PC-9 (cell line): Measurements from ENCODE around the gene SYNJ2. TPM values are rescaled to one million over a fixed set of nuclear protein-coding genes. Genes with fewer than 3 reads are reported as not detected.

Source experiments
- BruUV-seq: library from RNA; stranded (reverse); fragments of 400-500 nt; replicated peaks from 2 replicates; lab custom pipeline; 2021; lab: Mats Ljungman, UMichigan
- CTCF ChIA-PET: fragments of 300-600 bp; sonication (Branson Sonifier 250); formaldehyde crosslinking; loops from one replicate; lab custom pipeline; 2022; ENCODE audit warnings: antibody characterized with exemption; lab: Charles Lee
- POLR2A ChIA-PET: fragments of 300-600 bp; sonication (Branson Sonifier 250); formaldehyde crosslinking; loops from one replicate; lab custom pipeline; 2022; ENCODE audit warnings: antibody characterized with exemption; ENCODE audit not compliant: unreplicated experiment; lab: Charles Lee
- DNase-seq, 2 experiments: peaks; one replicate each; pipeline versions ENCODE4 v3.0.0 to v3.0.0-alpha.2; 2015 to 2022; ENCODE audit warnings: mixed read lengths in 1 of 2
- H2AFZ ChIP-seq: fragments of 200-600 bp; sonication (generic); 2 replicates; pipeline ENCODE4 v1.8.1; 2017; ENCODE audit warnings: antibody characterized with exemption
- H3F3A ChIP-seq: fragments of 200-600 bp; sonication (generic); 2 replicates; pipeline ENCODE4 v1.8.1; 2017; ENCODE audit warnings: antibody characterized with exemption, mild to moderate bottlenecking, low read depth; ENCODE audit not compliant: insufficient read depth
- H3K27ac ChIP-seq: fragments of 200-600 bp; sonication (generic); 2 replicates; pipeline ENCODE4 v1.6.1; 2016; ENCODE audit warnings: mixed run types
- H3K27me3 ChIP-seq: fragments of 200-600 bp; sonication (generic); 2 replicates; pipeline ENCODE4 v1.6.1; 2016; ENCODE audit warnings: low read depth, mixed run types; ENCODE audit not compliant: insufficient read depth
- H3K36me3 ChIP-seq: fragments of 200-600 bp; sonication (generic); 2 replicates; pipeline ENCODE4 v1.6.1; 2016; ENCODE audit warnings: low read depth, mixed run types
- H3K4me1 ChIP-seq: fragments of 200-600 bp; sonication (generic); replicated peaks from 2 replicates; pipeline ENCODE4 v1.6.1; 2016; ENCODE audit warnings: mixed run types; ENCODE audit not compliant: insufficient read depth
- H3K4me2 ChIP-seq: fragments of 200-600 bp; sonication (generic); 2 replicates; pipeline ENCODE4 v1.6.1; 2017; ENCODE audit warnings: mixed run types
- H3K4me3 ChIP-seq: fragments of 200-600 bp; sonication (generic); 2 replicates; pipeline ENCODE4 v1.6.1; 2016; ENCODE audit warnings: mixed run types
- H3K79me2 ChIP-seq: fragments of 200-600 bp; sonication (generic); 2 replicates; pipeline ENCODE4 v1.6.1; 2017; ENCODE audit warnings: low read depth, mixed run types
- H3K9me2 ChIP-seq: fragments of 200-600 bp; sonication (generic); 2 replicates; pipeline ENCODE4 v1.8.1; 2017; ENCODE audit warnings: mild to moderate bottlenecking; ENCODE audit not compliant: insufficient read depth
- H3K9me3 ChIP-seq: fragments of 200-600 bp; sonication (generic); 2 replicates; pipeline ENCODE4 v1.8.1; 2016; ENCODE audit warnings: low read depth; ENCODE audit not compliant: insufficient read depth
- H4K20me1 ChIP-seq: fragments of 200-600 bp; sonication (generic); 2 replicates; pipeline ENCODE4 v1.8.1; 2017; ENCODE audit not compliant: insufficient read depth
- CTCF ChIP-seq: fragments of 200-600 bp; sonication (generic); conservative IDR thresholded peaks from 2 replicates; pipeline ENCODE4 v1.6.1; 2017; ENCODE audit warnings: mixed run types, antibody characterized with exemption, mild to moderate bottlenecking, moderate library complexity
- EZH2 ChIP-seq: fragments of 200-600 bp; sonication (generic); IDR thresholded peaks from 2 replicates; pipeline ENCODE4 v1.8.0; 2017; ENCODE audit warnings: antibody characterized with exemption, low read depth
- intact Hi-C: fragments of 100-400 bp; cut with micrococcal nuclease; formaldehyde crosslinking; loops from one replicate; pipeline ENCODE4 v1.10.0; 2022; ENCODE audit not compliant: unreplicated experiment
- total RNA-seq: library from RNA; stranded (reverse); gene quantifications from 2 replicates; pipeline ENCODE4 v1.2.3, GENCODE V29; 2021

The SYNJ2 gene
- total RNA-seq, 1 experiment from 2014 or later = 30.3 TPM

DNA sequence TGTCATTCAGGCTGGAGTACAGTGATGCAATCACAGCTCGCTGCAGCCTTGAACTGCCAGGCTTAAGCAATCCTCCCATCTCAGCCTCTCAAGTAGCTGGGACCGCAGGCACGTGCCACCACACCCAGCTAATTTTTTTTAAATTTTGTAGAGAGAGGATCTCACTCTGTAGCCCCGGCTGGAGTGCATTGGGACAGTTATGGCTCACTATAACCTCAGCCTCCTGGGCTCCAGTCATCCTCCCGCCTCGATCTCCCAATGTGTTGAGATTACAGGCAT is 99.9 kb downstream of the SYNJ2 start:
- no peak overlapping the region for H2AFZ ChIP-seq
- POLR2A ChIA-PET = no interaction called here
- intact Hi-C loops = no loop called here
- H3K27me3 ChIP-seq = no peaks in the 10 kb centered on the region
- TF ChIP-seq CTCF (no peak), EZH2 (no peak)
- H4K20me1 ChIP-seq = no peaks in the 10 kb centered on the region
- H3K9me2 ChIP-seq = no peaks in the 10 kb centered on the region
- no peaks in the 10 kb centered on the region for H3K9me3 ChIP-seq
- no peak overlapping the region for H3K4me2 ChIP-seq
- H3K4me3 ChIP-seq = no peak overlapping the region
- no peaks in the 10 kb centered on the region for H3K4me1 ChIP-seq
- BruUV-seq = no TSS peak
- CTCF ChIA-PET = no interaction called here
- no peaks in the 10 kb centered on the region for H3F3A ChIP-seq
- H3K27ac ChIP-seq = no peak overlapping the region
- H3K36me3 ChIP-seq = no peaks in the 10 kb centered on the region
- no peaks in the 10 kb centered on the region for H3K79me2 ChIP-seq
- no peak for DNase-seq

DNA sequence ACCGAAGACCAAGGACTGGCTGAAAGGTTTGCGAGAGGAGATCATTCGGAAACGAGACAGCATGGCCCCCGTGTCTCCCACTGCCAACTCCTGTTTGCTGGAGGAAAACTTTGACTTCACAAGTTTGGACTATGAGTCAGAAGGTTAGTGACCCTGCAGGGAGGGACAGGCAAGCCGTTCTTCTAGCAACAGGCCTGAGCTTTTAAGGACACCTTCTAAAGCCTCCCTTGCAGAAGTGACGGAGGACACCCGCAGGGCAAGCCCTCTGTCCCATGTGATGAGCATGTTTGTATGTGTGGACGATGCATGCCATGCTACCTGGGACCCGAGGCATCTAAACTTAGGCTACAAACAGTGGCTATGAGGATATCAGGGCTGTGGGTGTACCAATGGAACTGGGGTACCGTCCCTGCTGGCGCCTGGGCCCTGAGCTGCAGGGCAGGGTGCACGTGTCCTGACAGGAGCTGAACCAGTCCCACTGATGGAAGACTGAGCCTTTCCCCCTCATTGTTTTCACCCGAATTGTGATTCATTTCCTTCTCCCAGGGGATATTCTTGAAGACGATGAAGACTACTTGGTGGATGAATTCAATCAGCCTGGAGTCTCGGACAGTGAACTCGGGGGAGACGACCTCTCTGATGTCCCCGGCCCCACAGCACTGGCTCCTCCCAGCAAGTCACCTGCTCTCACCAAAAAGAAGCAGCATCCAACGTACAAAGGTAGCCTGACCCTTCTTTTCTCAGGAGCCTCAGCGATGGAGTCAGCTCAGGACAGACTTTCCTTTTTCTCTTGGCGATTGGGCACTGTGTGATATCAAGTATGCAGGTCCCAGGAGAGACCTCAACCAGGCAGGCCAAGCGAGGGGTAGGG is 102.0 kb downstream of the SYNJ2 start:
- H3K27ac ChIP-seq = no peak overlapping the region
- H3K4me2 ChIP-seq = no peak overlapping the region
- H2AFZ ChIP-seq = no peak overlapping the region
- H3K4me1 ChIP-seq = no peaks in the 10 kb centered on the region
- H3F3A ChIP-seq = no peaks in the 10 kb centered on the region
- POLR2A ChIA-PET = no interaction called here
- H3K36me3 ChIP-seq = no peaks in the 10 kb centered on the region; the same call in 1 of the 2 replicates
- no peak overlapping the region for H3K4me3 ChIP-seq
- H3K9me2 ChIP-seq = no peaks in the 10 kb centered on the region
- no peak for TF ChIP-seq CTCF
- TF ChIP-seq EZH2 = no peak
- H3K9me3 ChIP-seq = no peaks in the 10 kb centered on the region
- BruUV-seq = no TSS peak
- CTCF ChIA-PET = interaction anchor here (0.6 kb wide), 1 partner anchor 10 kb away, joined by 3 read pairs; no protein-coding TSS in a partner anchor
- H3K79me2 ChIP-seq = no peaks in the 10 kb centered on the region
- no peaks in the 10 kb centered on the region for H3K27me3 ChIP-seq
- H4K20me1 ChIP-seq = no peaks in the 10 kb centered on the region
- intact Hi-C loops = no loop called here
- DNase-seq = no peak

DNA sequence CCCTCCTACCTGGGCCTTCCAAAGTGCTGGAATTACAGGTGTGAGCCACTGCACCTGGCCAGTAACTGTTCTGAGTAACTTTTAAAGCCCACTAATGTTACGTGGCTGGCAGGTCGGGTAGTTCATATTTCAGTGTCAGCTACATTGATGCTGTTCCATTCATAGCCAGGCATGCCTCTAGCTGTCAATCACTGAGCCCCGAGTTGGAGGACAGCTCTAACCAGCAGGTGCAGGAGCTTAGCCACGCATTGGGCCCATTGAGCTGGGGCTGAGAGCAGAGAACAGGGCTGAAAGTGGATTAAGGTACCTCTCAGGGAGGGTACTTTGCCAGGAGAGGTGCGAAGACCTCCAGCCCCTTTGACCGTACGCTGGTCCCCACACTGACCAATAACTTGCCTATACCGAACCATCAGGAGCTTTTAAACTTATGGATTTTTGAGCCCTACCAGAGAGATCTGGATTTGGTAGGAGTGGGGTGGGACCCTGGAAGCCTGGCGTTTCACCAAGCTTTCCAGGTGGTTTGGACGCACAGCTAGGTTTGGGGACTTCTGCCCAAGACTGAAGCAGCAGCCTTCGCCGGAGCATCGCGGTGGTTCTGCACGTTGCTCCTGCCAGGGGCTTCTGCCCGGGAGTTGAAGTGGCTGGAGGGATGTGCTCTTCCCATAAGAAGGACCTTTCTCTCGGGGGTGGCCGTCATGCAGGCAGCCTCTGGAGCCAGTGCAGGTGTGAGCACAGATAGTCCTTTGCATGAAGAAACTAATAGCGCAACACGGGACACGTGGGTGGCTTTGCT is 103.8 kb downstream of the SYNJ2 start:
- no peak overlapping the region for H3K27ac ChIP-seq
- no TSS peak for BruUV-seq
- H3K9me3 ChIP-seq = no peaks in the 10 kb centered on the region
- no peak overlapping the region for H3K4me2 ChIP-seq
- intact Hi-C loops = no loop called here
- H3K9me2 ChIP-seq = no peaks in the 10 kb centered on the region
- H4K20me1 ChIP-seq = no peaks in the 10 kb centered on the region; the same call in 1 of the 2 replicates
- no peaks in the 10 kb centered on the region for H3K79me2 ChIP-seq
- H2AFZ ChIP-seq = no peak overlapping the region
- TF ChIP-seq EZH2 = no peak
- no peak for TF ChIP-seq CTCF
- no peaks in the 10 kb centered on the region for H3K27me3 ChIP-seq
- ChIA-PET CTCF (no interaction called here), POLR2A (no interaction called here)
- no peak overlapping the region for H3K4me3 ChIP-seq
- no peaks in the 10 kb centered on the region for H3K4me1 ChIP-seq
- no peak for DNase-seq
- no peaks in the 10 kb centered on the region for H3F3A ChIP-seq
- H3K36me3 ChIP-seq = peaks cover under 1% of the 10 kb centered on the region; the same call in 1 of the 2 replicates
